Measurements from ENCODE around the gene STT3B.
A peak's percentile ranks its signal among the peaks of the same experiment; 100 is the strongest.

STT3B gene

GRCh38 chr3:31521468-31521867 is 11.3 kb upstream of the STT3B start:
- no peak for DNase-seq (ENCODE audit: low spot score)

- no peak for DNase-seq (ENCODE audit: low spot score)
Measured at GRCh38 chr3:31522152-31522551, 10.6 kb upstream of the STT3B start.

GRCh38 chr3:31523543-31523942 is 9.2 kb upstream of the STT3B start:
- DNase-seq (ENCODE audit: low spot score): no peak

GRCh38 chr3:31525532-31525931 is 7.2 kb upstream of the STT3B start:
- no peak for DNase-seq (ENCODE audit: low spot score)

GRCh38 chr3:31529421-31529820 is 3.3 kb upstream of the STT3B start:
- no peak for DNase-seq (ENCODE audit: low spot score)

GRCh38 chr3:31530039-31530959 is 2.4 kb upstream of the STT3B start:
- DNase-seq (ENCODE audit: low spot score): no peak

- no peak for DNase-seq (ENCODE audit: low spot score)
Measured at GRCh38 chr3:31530960-31531335, 1.8 kb upstream of the STT3B start.

GRCh38 chr3:31531452-31531991 is 1.2 kb upstream of the STT3B start:
- no peak for DNase-seq (ENCODE audit: low spot score)

- peak; percentile 99 for DNase-seq (ENCODE audit: low spot score)
Measured at GRCh38 chr3:31531992-31532586, 636 bp upstream of the STT3B start.

GRCh38 chr3:31533169-31534064 is 692 bp downstream of the STT3B start:
- no peak for DNase-seq (ENCODE audit: low spot score)

GRCh38 chr3:31534065-31534425 is 1.3 kb downstream of the STT3B start:
- DNase-seq (ENCODE audit: low spot score): no peak

GRCh38 chr3:31536497-31536896 is 3.8 kb downstream of the STT3B start:
- DNase-seq (ENCODE audit: low spot score): no peak

- DNase-seq (ENCODE audit: low spot score): no peak
Measured at GRCh38 chr3:31538801-31539200, 6.1 kb downstream of the STT3B start.

- DNase-seq (ENCODE audit: low spot score): no peak
Measured at GRCh38 chr3:31539275-31539674, 6.5 kb downstream of the STT3B start.

GRCh38 chr3:31541089-31541488 is 8.4 kb downstream of the STT3B start:
- no peak for DNase-seq (ENCODE audit: low spot score)

- no peak for DNase-seq (ENCODE audit: low spot score)
Measured at GRCh38 chr3:31542246-31542645, 9.5 kb downstream of the STT3B start.

- DNase-seq (ENCODE audit: low spot score): no peak
Measured at GRCh38 chr3:31543375-31543774, 10.7 kb downstream of the STT3B start.

GRCh38 chr3:31544634-31545033 is 11.9 kb downstream of the STT3B start:
- DNase-seq (ENCODE audit: low spot score): no peak

- no peak for DNase-seq (ENCODE audit: low spot score)
Measured at GRCh38 chr3:31546162-31546561, 13.4 kb downstream of the STT3B start.

GRCh38 chr3:31546725-31547124 is 14.0 kb downstream of the STT3B start:
- DNase-seq (ENCODE audit: low spot score): no peak

GRCh38 chr3:31550452-31551251 is 17.9 kb downstream of the STT3B start:
- DNase-seq (ENCODE audit: low spot score): peak; percentile 46

- DNase-seq (ENCODE audit: low spot score): no peak
Measured at GRCh38 chr3:31551646-31552045, 18.9 kb downstream of the STT3B start.

Measured in COLO829 (cell line).